Amygdala (tissue), 56 donors: ENCODE data around the gene SPATA31C2.
"Not testable (repeated sequence)": the region's sequence is repeated elsewhere in the genome, so short reads cannot be mapped to it uniquely, and the experiment has no call there.

Source experiments
- DNase-seq, 56 donors: peaks; one replicate each; lab custom pipeline; 2025; lab: John Stamatoyannopoulos, UW

The SPATA31C2 gene

DNA sequence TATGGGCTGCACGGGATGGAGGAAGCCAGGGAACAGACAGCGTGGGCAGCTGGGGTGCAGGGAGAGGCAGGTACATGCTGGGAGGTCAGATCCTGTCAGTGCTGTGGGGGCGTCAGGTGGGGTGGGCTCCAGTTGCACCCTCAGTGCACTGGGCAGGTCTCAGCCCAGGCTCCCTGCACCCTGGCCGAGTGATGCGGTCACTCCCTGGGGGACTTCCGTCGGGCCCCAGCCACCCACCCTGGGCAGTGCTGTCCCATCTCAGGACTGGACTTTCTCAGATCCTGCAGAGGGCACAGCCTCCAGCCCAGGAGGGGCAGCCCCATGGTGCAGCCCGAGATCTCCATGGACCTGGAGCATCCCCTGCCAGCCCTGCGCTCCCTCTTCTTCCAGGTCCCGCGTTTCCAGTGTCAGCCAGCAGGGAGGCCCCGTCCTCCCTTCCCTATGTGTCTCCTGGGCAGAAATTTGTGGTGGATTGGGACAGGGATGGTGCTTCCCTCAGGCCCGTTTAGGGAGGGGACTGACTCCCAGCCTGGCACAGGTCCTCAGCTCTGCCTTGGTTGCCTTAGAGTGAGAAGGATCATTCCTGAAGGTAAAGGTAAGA, 10.5 kb downstream of the SPATA31C2 start:
- DNase-seq = not testable (repeated sequence)

DNA sequence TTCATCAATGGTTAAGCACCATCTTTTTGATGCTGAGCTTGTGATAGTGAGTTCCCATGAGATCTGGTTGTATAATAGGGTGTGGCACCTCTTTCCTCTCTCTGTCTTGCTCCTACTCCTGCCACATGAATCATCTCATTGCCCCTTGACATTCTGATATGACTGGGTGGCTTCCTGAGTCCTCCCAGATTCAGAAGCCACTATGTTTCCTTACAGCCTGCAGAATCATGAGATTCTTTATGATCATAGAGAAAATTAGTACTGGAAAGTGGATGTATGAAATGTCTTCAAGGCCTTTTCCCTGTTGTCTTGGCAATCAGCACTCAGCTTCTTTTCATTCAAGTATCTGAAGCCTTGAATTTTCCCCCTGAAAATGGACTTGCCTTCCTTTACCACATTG, 14.9 kb downstream of the SPATA31C2 start:
- DNase-seq = not testable (repeated sequence)

DNA sequence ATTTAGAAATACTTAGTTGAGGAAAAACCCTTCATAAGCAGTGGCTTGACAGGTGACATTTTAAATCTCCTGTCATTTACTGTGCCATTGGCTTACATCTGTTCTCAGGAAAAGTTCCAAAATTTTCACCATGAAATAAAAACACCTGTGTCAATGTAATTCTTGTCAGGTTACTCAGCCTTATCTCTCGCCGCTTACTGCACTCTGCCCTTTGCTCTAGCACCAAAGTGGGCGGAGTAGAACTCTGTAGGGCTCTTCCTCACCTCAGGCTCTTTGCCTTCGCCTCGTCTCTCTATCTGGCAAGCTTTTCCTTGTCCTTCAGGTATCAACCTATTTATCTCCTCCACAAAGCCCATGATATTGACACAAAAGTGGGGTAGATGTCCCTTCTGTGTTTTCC, 20.2 kb downstream of the SPATA31C2 start:
- not testable (repeated sequence) for DNase-seq

DNA sequence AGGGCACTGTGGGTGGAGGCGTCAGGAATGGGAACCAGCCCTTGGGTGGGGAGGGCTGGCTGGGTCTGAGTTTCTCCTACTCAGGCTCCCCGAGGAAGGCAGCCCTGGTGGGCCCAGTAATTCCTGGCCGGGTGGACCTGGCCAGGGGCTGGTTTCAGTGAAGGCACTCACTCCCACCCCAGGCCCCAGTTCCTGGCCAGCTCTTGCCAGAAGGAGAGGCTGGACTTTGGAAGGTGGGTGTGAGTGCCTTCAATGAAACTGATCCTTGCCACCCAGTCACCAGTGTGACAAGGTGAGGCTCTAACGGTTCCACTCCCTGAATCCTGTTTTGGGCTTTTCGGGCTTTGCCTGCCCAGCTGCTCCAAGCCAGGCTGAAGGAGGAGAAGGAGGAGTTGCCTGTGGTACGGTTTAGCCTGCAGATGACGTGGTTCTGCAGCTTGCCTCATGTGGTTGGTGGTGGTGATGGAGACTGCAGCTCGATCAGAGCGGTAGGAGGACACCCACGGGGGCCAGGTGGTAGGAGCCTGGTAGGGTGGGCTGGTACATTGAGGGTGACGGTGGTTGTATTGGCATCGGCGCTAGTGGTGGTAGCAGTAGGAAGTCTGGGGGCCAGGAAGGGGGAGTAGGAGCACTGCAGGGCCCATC, 23.2 kb downstream of the SPATA31C2 start:
- not testable (repeated sequence) for DNase-seq

DNA sequence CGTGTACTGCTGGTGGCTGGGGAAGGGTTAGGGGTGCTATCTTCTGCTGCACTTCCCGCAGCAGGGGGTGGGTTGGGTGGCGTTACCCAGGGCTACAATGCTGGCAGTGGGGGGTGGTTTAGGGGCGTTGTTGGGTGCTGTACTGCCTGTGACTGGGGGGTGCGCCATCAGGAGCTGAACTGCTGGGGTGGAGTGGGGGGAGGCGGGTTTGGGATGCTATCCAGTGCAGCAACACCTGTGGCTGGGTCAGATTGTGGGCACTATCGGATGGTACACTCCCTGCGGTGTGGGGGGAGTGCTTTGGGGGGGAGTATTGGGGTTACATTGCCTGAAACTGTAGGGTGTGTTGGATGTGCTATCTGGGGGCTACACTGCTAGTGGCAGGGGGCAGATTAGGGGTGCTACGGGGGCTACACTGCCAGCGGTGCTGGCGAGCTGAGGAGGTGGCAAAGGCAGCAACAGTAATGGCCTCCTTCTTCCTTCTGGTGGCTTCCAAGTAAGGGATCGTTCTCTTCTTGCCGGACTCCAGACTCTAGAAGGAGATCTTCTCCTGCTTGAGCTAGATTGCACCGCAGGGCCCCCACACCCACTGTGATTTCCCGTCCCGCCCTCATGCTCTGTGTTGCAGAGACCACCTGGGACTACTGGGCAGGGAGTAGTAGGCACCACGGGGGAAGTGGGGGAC, 23.9 kb downstream of the SPATA31C2 start:
- DNase-seq = not testable (repeated sequence)

DNA sequence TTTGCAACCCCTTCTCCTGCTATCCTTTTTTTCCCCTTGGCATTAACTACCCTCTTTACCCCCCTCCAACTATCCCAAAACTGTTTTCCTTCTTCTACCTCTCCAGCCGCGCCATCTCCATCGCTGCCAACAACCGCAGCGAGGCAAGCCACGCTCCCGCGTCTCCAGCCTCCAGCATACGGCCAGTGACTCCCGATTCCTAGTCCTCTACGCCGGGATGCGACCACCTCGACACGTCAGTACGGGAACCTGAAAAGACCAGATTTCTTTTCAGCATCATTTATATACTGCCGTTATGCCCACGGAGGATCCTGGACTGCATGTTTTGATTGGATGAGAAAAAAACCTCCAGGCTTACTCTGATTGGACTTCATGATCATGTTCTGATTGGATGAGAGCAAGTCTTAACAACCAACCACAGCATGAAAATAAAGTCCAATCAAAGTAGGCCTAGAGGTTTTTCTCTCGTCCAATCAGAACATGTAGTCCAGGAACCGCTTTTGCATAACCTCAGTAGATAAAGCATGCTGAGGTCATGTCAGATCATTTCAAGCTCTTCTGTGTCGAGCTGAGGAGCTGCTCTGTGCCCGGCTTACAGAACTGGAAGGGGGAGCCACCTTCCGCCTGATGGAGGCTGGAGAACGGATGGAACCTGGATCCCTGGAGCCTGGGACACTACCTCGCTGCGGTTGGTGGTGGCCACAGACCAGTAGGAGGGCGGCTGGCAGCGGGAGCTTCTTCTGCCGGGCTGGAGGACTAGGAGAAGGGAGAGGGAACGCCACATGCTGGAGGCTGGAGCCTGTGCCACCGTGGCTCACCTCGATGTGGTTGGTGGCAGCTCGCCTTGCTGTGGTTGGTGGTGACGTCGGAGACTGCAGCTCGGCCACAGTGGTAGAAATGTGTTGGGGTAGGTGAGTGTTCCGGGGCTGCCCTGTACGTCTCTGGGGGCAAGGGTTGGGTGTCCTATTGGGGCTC, 24.8 kb downstream of the SPATA31C2 start:
- DNase-seq = not testable (repeated sequence)

DNA sequence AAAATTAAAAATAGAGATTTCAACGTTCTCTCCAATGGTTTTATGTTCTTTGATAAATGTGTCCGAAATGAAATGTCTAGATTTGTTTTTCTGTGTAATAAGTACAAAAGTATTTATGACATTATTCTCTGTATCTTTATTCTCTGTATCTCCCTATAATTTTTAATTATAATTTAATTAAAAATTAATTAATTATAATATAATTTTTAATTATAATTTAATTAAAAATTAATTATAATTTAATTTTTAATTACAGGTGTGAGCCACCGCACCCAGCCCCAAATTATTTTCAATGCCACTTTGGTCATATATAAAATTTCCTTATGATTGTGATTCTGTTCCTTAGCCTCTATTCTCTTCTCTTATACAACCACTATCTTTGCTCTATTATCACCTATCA, 28.2 kb downstream of the SPATA31C2 start:
- no peak for DNase-seq

DNA sequence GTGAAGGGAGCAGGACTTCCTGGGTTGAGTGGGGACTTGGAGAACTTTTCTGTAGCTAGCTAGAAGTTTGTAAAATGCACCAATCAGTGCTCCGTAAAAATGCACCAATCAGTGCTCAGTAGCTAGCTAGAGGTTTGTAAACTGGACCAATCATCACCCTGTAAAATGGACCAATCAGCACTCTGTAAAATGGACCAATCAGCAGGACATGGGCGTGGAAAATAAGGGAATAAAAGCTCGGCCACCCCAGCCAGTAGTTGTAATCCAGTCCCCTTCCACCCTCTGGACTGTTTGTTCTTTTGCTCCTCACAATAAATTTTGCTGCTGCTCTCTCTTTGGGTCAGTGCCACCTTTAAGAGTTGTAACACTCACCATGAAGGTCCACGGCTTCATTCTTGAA, 29.5 kb downstream of the SPATA31C2 start:
- no peak for DNase-seq

DNA sequence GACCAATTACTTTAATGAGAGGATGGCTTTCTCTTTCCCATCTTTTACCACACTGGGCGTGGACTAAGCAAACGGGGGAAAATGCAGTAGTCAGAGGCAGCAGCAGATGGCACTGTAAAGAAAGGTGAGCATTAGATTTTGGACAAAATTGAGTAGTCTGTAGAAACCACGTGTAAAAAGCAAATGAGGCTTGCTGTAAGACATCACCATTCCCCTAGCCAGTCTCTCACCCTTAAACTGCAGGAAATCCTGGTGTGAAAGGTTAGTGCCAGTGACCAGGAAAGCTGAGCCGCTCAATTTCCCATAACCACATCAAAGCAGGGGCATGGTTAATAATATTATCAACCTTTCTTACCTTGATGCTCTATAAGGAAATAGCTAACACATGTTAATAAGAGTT, 31.8 kb downstream of the SPATA31C2 start:
- no peak for DNase-seq

DNA sequence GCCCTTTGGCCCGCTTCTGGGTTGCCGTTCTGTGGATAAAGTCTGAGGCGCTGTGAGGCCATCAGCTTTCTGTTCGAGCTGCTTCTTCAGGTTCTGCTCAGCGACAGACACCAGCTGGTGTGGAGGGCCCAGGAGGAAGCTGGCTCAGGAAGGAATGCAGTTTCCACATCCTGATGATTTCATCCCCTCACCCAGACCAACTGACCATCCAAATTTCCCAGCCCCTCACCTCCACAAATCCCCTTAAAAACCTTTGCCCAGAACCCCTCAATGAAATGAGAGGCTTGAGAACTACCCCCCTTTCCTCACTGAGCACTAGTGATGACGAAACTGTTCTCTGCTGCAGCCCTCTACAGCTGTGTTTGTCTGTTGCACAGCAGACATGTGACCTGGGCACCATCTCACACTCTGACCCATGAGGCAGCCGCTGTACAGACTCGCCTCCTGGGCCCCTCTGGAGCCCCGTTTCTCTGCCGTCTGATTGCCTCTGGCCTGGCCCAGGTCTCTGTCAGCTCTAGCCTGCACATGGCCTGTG, 45.4 kb downstream of the SPATA31C2 start:
- DNase-seq = peak in 4 of 56 donors; percentile 3 to 19 (median 4)

DNA sequence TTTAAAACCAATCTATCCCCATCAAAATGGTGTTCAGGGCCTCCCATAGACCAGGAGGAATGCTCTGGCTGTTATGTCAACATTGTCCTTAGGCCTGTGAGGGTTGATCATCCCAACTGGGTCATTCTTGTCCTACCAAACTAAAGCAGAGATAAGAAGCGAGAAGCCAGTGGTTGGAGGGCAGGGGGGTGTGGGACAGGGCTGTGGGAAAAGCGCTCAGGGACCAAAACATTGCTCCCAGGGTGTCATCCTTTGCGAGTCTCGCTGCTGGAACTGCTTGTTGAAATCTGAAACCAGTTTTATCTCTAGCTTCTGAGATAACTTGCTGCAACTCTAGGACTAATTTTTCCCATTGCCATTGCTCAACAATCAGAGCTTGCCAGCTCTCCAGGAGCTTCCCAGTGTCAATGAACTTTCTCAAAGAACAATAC, 48.1 kb downstream of the SPATA31C2 start:
- DNase-seq = no peak

DNA sequence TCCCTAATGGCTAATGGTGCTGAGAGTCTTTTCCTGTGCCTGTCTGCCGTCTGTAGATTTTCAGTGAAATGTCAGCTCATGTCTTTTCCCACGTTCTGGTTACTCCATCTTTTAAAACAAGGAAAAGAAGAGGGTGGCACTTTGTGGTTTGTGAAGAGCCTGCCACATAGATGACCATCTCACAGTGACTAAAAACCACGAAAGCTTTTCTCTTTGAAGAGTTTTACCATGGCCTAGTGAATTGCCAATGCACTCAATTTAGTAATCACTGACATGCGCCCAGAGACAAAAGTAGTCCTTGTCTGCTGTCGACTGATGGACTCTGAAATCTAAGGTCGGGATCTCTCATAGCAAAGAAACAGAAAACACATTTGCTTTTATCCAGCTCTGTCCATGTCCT, 50.4 kb downstream of the SPATA31C2 start:
- no peak for DNase-seq

DNA sequence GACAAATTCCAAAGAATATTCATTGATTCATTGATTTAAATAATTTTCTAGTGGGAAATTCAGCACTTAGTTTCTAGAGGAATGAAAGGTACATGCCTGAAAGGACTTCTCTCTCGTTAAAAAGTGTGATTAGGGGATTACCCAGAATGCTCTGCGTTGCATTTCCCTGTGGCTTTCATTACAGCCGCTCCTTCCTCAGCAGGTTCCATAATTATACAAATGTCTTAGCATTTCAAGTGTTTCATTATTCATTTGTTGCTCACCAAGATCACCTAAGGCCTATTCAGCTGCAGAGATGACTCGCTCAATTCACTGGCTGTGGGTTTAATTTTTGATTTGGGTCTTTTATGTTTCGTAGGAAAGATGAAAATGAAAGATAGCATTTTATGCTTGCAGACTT, 52.8 kb downstream of the SPATA31C2 start:
- no peak for DNase-seq

DNA sequence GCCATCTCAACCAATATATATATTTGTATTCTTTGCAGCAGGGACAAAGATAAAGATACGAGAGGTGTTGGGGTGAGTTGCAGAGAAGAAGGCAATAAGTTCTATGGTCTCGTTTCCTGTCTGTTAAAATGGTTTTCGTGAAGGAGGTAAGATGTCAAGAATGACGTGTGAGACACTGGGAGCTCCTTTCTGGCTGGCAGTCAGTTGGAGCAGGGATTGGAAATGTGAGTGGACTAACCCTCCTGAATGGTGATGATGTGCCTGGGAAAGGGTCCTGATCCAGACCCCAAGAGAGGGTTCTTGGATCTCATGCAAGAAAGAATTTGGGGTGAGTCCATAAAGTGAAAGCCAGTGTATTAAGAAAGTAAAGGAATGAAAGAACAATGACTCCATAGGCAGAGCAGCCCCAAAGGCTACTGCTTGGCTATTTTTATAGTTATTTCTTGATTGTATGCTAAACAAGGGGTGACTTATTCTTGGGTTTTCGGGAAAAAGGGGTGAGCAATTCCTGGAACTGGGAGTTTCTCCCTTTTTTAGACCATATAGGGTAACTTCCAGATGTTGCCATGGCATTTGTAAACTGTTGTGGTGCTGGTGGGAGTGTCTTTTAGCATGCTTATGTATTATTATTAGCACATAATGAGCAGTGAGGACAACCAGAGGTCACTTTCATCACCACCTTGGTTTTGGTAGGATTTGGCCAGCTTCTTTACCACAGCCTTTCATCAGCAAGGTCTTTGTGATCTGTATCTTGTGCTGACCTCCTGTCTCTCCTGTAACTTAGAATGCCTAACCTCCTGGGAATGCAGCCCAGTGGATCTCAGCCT, 53.7 kb downstream of the SPATA31C2 start:
- DNase-seq = no peak
